K562 (cell line): ENCODE data around the gene ADGRE2. TPM values are rescaled to one million over a fixed set of nuclear protein-coding genes. Genes with fewer than 3 reads are reported as not detected.

ENCODE experiments used
- ARID4B ChIP-seq: sonication (generic); formaldehyde crosslinking; IDR thresholded peaks from 2 replicates; pipeline ENCODE4 v1.8.0; 2022; ENCODE audit warnings: mild to moderate bottlenecking, missing genetic modification reagents
- CEBPB ChIP-seq: fragments of 450-650 bp; IDR thresholded peaks from 2 replicates; pipeline ENCODE4 v1.6.1; 2016; ENCODE audit warnings: missing genetic modification characterization, missing compliant biosample characterization
- HDAC2 ChIP-seq: fragments of 450-650 bp; IDR thresholded peaks from 2 replicates; pipeline ENCODE4 v1.6.1; 2016; ENCODE audit warnings: mild to moderate bottlenecking
- HDAC3 ChIP-seq: fragments of 450-650 bp; IDR thresholded peaks from 2 replicates; pipeline ENCODE4 v1.6.1; 2018; ENCODE audit warnings: borderline replicate concordance, mild to moderate bottlenecking, moderate library complexity; ENCODE audit not compliant: partially characterized antibody
- ILF3 ChIP-seq: fragments of 450-650 bp; IDR thresholded peaks from 2 replicates; pipeline ENCODE4 v1.6.1; 2018; ENCODE audit warnings: antibody characterized with exemption, mild to moderate bottlenecking, moderate library complexity, borderline replicate concordance
- MEF2D ChIP-seq: conservative IDR thresholded peaks from 2 replicates; pipeline ENCODE4 v1.6.1; 2016; ENCODE audit warnings: low read depth, missing genetic modification characterization, missing compliant biosample characterization
- MYC ChIP-seq, 2 experiments: fragments of 250-450 bp in 1 of 2; sonication (Bioruptor Pico) in 1 of 2; IDR thresholded peaks; 2 replicates each; pipeline versions ENCODE4 v1.5.1 to v1.6.1; 2012 to 2021; ENCODE audit warnings: low read depth in 2 of 2, borderline replicate concordance in 1 of 2, improper control_type of control experiment in 1 of 2, low read length in 1 of 2, mild to moderate bottlenecking in 1 of 2, moderate library complexity in 1 of 2
- PTBP1 ChIP-seq: fragments of 200-400 bp; formaldehyde crosslinking; IDR thresholded peaks from 2 replicates; pipeline ENCODE4 v1.6.1; 2017; ENCODE audit warnings: low read depth, low read length
- SP1 ChIP-seq: sonication (generic); formaldehyde crosslinking; IDR thresholded peaks from 2 replicates; pipeline ENCODE4 v1.8.1; 2022; ENCODE audit warnings: mild to moderate bottlenecking, missing genetic modification reagents
- SREBF1 ChIP-seq: fragments of 150-350 bp; IDR thresholded peaks from 2 replicates; pipeline ENCODE4 v1.6.1; 2014; ENCODE audit warnings: antibody characterized with exemption, low read depth, low read length, borderline replicate concordance
- TRIM24 ChIP-seq, 2 experiments: fragments of 450-650 bp; IDR thresholded peaks; 2 replicates each; pipeline ENCODE4 v1.6.1; 2016
- YY1 ChIP-seq, 3 experiments: IDR thresholded peaks; 2 replicates each; pipeline ENCODE4 v1.6.1; 2011; ENCODE audit warnings: low read length in 2 of 3, mild to moderate bottlenecking in 2 of 3, moderate library complexity in 2 of 3, borderline replicate concordance in 1 of 3, control low read depth in 1 of 3, low read depth in 1 of 3; ENCODE audit not compliant: insufficient read depth in 3 of 3, insufficient replicate concordance in 2 of 3, control insufficient read depth in 1 of 3, insufficient read length in 1 of 3; ENCODE audit errors: extremely low read depth in 1 of 3
- ZNF778 ChIP-seq: fragments of 450-650 bp; formaldehyde crosslinking; IDR thresholded peaks from 2 replicates; pipeline ENCODE4 v1.4.0; 2020; ENCODE audit warnings: mild to moderate bottlenecking, moderate library complexity
- ZNF79 ChIP-seq: fragments of 250-450 bp; sonication (Bioruptor Pico); IDR thresholded peaks from 2 replicates; pipeline ENCODE4 v1.4.0; 2020; ENCODE audit warnings: low read depth, mild to moderate bottlenecking, moderate library complexity
- polyA plus RNA-seq, 8 experiments: library from polyadenylated mRNA; depleted of rRNA in 4 of 8; stranded (reverse) in 5 of 8; unstranded in 3 of 8; fragments of >200 nt; fragmentation: Nextera tagmentation in 2 of 8; fragmentation: Illumina TruSeq in 1 of 8; extraction: Ambion mirVana in 2 of 8; extraction: Trizol in 1 of 8; gene quantifications; 2 replicates each; pipeline versions ENCODE4 v1.2.1 to v1.2.3, GENCODE V29; 2011 to 2014; ENCODE audit warnings: inconsistent platforms in 1 of 8, missing spikeins in 1 of 8
- total RNA-seq, 7 experiments: library from RNA; depleted of rRNA in 6 of 7; stranded (reverse); fragments of >200 nt in 6 of 7; fragmentation: Illumina TruSeq in 2 of 7; extraction: Trizol in 2 of 7; gene quantifications; 2 replicates each; pipeline versions ENCODE4 v1.2.1 to v1.2.3, GENCODE V29; 2011 to 2021; ENCODE audit warnings: low replicate concordance in 1 of 7
- TF ChIP-seq, protein P1 (sequence below): fragments of 450-650 bp; IDR thresholded peaks from 2 replicates; pipeline ENCODE4 v1.6.1; 2018; ENCODE audit warnings: mild to moderate bottlenecking, low read depth; ENCODE audit not compliant: partially characterized antibody
- TF ChIP-seq, protein P2 (sequence below): fragments of 150-350 bp; IDR thresholded peaks from 2 replicates; pipeline ENCODE4 v1.6.1; 2014; ENCODE audit warnings: low read depth, mild to moderate bottlenecking, low read length, borderline replicate concordance

Gene ADGRE2
- total and polyA plus RNA-seq, 9 of the 15 experiments (the other 6 are each of a cell fraction or from before 2014, with no cell fraction given) = 4.3 to 17.3 (median 9.8) TPM

GRCh38 chr19:14782626-14783409 lies 4.5 kb upstream of the ADGRE2 start (continued):
- TF ChIP-seq YY1 (IDR thresholded peaks at IDR 0.05; ENCODE audit: borderline replicate concordance in 1 of 3, control insufficient read depth in 1 of 3, extremely low read depth in 1 of 3, insufficient read depth in 3 of 3, insufficient read length in 1 of 3, insufficient replicate concordance in 2 of 3, low read depth in 1 of 3, low read length in 2 of 3) (no peak), ILF3 (no peak), TRIM24 (IDR thresholded peaks at IDR 0.05) (peak in 1 of 2 experiments; percentile 25; a peak in 1 of 4 replicates), MEF2D (no peak), HDAC3 (no peak), ARID4B (CRISPR knock-in tag) (no peak), ZNF778 (no peak), CEBPB (tag) (no peak), HDAC2 (no peak), ZNF79 (no peak), PTBP1 (no peak), MYC (IDR thresholded peaks at IDR 0.05; ENCODE audit: low read depth, low read length) (no peak), MYC (CRISPR knock-in tag; IDR thresholded peaks at IDR 0.05; ENCODE audit: borderline replicate concordance, low read depth) (no peak), SREBF1 (no peak), SP1 (CRISPR knock-in tag) (0 out of 2 replicates have a peak, but pooled peaks have one; percentile 24)
- TF ChIP-seq, protein P1, sequence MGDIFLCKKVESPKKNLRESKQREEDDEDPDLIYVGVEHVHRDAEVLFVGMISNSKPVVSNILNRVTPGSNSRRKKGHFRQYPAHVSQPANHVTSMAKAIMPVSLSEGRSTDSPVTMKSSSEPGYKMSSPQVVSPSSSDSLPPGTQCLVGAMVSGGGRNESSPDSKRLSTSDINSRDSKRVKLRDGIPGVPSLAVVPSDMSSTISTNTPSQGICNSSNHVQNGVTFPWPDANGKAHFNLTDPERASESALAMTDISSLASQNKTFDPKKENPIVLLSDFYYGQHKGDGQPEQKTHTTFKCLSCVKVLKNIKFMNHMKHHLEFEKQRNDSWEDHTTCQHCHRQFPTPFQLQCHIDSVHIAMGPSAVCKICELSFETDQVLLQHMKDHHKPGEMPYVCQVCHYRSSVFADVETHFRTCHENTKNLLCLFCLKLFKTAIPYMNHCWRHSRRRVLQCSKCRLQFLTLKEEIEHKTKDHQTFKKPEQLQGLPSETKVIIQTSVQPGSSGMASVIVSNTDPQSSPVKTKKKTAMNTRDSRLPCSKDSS = no peak
- TF ChIP-seq, protein P2, sequence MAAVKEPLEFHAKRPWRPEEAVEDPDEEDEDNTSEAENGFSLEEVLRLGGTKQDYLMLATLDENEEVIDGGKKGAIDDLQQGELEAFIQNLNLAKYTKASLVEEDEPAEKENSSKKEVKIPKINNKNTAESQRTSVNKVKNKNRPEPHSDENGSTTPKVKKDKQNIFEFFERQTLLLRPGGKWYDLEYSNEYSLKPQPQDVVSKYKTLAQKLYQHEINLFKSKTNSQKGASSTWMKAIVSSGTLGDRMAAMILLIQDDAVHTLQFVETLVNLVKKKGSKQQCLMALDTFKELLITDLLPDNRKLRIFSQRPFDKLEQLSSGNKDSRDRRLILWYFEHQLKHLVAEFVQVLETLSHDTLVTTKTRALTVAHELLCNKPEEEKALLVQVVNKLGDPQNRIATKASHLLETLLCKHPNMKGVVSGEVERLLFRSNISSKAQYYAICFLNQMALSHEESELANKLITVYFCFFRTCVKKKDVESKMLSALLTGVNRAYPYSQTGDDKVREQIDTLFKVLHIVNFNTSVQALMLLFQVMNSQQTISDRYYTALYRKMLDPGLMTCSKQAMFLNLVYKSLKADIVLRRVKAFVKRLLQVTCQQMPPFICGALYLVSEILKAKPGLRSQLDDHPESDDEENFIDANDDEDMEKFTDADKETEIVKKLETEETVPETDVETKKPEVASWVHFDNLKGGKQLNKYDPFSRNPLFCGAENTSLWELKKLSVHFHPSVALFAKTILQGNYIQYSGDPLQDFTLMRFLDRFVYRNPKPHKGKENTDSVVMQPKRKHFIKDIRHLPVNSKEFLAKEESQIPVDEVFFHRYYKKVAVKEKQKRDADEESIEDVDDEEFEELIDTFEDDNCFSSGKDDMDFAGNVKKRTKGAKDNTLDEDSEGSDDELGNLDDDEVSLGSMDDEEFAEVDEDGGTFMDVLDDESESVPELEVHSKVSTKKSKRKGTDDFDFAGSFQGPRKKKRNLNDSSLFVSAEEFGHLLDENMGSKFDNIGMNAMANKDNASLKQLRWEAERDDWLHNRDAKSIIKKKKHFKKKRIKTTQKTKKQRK = no peak
